Kidney (tissue), 14 donors: ENCODE data around the gene CTXN1. TPM values are rescaled to one million over a fixed set of nuclear protein-coding genes. Genes with fewer than 3 reads are reported as not detected.

Source experiments
- DNase-seq, 5 donors: peaks; one replicate each; pipeline ENCODE4 v3.0.0-alpha.2; 2013 to 2020
- FAIRE-seq: peaks from 2 replicates; lab custom pipeline; 2012; peaks lifted over from hg19 to GRCh38; lab: Jason Lieb, UNC
- H3K27ac ChIP-seq, 2 donors: one replicate each; pipeline ENCODE4 v1.7.0; 2013; ENCODE audit warnings: low read depth in 2 of 2, low read length in 2 of 2, inconsistent platforms in 1 of 2
- H3K27me3 ChIP-seq: one replicate; pipeline ENCODE4 v1.7.1; 2013; ENCODE audit warnings: low read length, inconsistent platforms; ENCODE audit not compliant: control insufficient read depth, insufficient read depth
- H3K36me3 ChIP-seq, 3 donors: one replicate each; pipeline versions ENCODE4 v1.7.0 to v1.7.1; 2013; ENCODE audit warnings: low read length in 3 of 3, control low read depth in 1 of 3, inconsistent platforms in 1 of 3; ENCODE audit not compliant: insufficient read depth in 3 of 3, control insufficient read depth in 2 of 3
- H3K4me1 ChIP-seq, 3 donors: one replicate each; pipeline versions ENCODE4 v1.7.0 to v1.7.1; 2013; ENCODE audit warnings: low read length in 3 of 3, inconsistent platforms in 1 of 3, low read depth in 1 of 3; ENCODE audit not compliant: control insufficient read depth in 2 of 3, insufficient read depth in 2 of 3
- H3K4me3 ChIP-seq, 3 donors: one replicate each; pipeline versions ENCODE4 v1.7.0 to v1.8.1; 2013; ENCODE audit warnings: low read length in 3 of 3, control low read depth in 1 of 3, inconsistent platforms in 1 of 3
- H3K9ac ChIP-seq, 3 donors: one replicate each; pipeline versions ENCODE4 v1.7.0 to v1.7.1; 2013; ENCODE audit warnings: low read length in 3 of 3, control low read depth in 1 of 3, inconsistent platforms in 1 of 3
- H3K9me3 ChIP-seq, 3 donors: one replicate each; pipeline versions ENCODE4 v1.7.0 to v1.7.1; 2013; ENCODE audit warnings: low read length in 3 of 3, control low read depth in 1 of 3, inconsistent platforms in 1 of 3; ENCODE audit not compliant: control insufficient read depth in 2 of 3, insufficient read depth in 1 of 3
- intact Hi-C: fragments of 100-400 bp; cut with DNase I; formaldehyde crosslinking; loops from one replicate; pipeline ENCODE4 v1.11.1; 2022
- polyA plus RNA-seq: library from polyadenylated mRNA; stranded (reverse); fragments of 350-450 nt; fragmentation: Illumina TruSeq; extraction: RNeasy Lipid Tissue Mini Kit (QIAGEN cat#74804); gene quantifications from one replicate; pipeline ENCODE4 v1.2.3, GENCODE V29; 2014; ENCODE audit warnings: low read depth, low replicate concordance; ENCODE audit not compliant: insufficient read depth
- total RNA-seq: library from RNA; stranded (reverse); fragmentation: NEBNext Ultra II Directional; extraction: Animal tissue kit (Norgen Biotek cat#: 25700); gene quantifications from one replicate; pipeline ENCODE4 v1.2.1, GENCODE V29; 2021
- TF ChIP-seq, protein P1 (sequence below): IDR thresholded peaks from 3 replicates; pipeline ENCODE4 v1.5.1; 2012; ENCODE audit warnings: mild to moderate bottlenecking, moderate library complexity, borderline replicate concordance; ENCODE audit not compliant: insufficient read depth; ENCODE audit errors: extremely low read depth
- donor health status: control.
- donor health status: control.
- donor health status: control.
- donor health status: control.
- donor health status: control.
- donor health status: DM: yes; HTN: yes; CAD: no.
- donor health status: Normal renal cell carcinoma (clear cell type).

Gene CTXN1
- total and polyA plus RNA-seq, 2 donors from 2014 or later: 8.9 to 25.9 TPM

DNA sequence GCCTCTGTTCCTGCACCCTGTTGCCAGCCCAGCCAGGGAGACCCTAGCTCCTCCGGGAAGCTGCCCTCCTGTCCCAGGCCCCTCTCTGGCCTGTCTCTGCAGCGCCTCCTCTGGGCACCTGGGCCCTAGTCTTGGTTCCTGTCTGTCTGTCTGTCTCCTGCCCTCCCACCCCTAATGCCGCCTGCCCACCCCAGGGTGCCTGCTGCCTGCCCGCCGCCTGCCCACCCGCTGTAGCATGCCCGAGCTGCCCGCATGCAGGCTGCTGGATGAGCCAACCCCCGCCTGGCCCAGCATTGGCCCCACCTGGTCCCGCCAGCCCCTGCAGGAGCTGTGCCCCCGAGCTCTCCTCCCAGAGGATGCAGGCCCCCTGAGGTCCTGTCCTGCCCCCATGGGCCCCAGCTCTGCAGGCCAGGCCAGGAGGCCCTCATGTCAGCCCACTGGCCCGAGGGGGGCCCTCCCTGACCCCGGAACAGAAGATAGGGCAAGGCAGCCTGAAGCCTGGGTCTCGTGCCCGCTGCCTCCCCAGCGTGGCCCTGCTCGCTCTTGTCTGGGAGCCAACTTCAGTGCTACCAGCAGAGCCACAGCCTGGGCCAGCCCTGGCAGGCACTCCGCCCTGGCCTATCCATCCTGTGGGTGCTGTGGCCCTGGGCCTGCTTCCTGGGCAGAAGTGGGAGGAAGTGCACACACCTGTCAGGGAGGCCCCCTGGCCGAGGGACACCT lies 17.0 kb downstream of the CTXN1 start:
- peaks cover 0 to 10% (median 2%) of the 10 kb centered on the region in 3 donors for H3K36me3 ChIP-seq
- no peak overlapping the region for H3K4me3 ChIP-seq
- intact Hi-C loops: no loop called here
- peaks cover 0 to 16% (median 8%) of the 10 kb centered on the region in 3 donors for H3K4me1 ChIP-seq
- no peak overlapping the region for H3K27ac ChIP-seq
- TF ChIP-seq, protein P1, sequence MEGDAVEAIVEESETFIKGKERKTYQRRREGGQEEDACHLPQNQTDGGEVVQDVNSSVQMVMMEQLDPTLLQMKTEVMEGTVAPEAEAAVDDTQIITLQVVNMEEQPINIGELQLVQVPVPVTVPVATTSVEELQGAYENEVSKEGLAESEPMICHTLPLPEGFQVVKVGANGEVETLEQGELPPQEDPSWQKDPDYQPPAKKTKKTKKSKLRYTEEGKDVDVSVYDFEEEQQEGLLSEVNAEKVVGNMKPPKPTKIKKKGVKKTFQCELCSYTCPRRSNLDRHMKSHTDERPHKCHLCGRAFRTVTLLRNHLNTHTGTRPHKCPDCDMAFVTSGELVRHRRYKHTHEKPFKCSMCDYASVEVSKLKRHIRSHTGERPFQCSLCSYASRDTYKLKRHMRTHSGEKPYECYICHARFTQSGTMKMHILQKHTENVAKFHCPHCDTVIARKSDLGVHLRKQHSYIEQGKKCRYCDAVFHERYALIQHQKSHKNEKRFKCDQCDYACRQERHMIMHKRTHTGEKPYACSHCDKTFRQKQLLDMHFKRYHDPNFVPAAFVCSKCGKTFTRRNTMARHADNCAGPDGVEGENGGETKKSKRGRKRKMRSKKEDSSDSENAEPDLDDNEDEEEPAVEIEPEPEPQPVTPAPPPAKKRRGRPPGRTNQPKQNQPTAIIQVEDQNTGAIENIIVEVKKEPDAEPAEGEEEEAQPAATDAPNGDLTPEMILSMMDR: no peak
- H3K9ac ChIP-seq: no peak overlapping the region
- no peak for FAIRE-seq
- DNase-seq: peak in 1 of 5 donors; percentile 76
- no peaks in the 10 kb centered on the region for H3K27me3 ChIP-seq
- H3K9me3 ChIP-seq: no peaks in the 10 kb centered on the region

GRCh38 chr19:7908078-7908699 lies 17.7 kb downstream of the CTXN1 start:
- Histone ChIP-seq H3K9me3 (no peaks in the 10 kb centered on the region), H3K27me3 (no peaks in the 10 kb centered on the region), H3K9ac (no peak overlapping the region), H3K4me1 (peaks cover 0 to 16% (median 8%) of the 10 kb centered on the region in 3 donors), H3K27ac (no peak overlapping the region), H3K4me3 (no peak overlapping the region), H3K36me3 (peaks cover 0 to 10% (median 2%) of the 10 kb centered on the region in 3 donors)
- TF ChIP-seq, protein P1: no peak
- intact Hi-C loops: no loop called here
- DNase-seq (peak in 1 of 5 donors; percentile 41), FAIRE-seq (no peak)

- Histone ChIP-seq H3K9ac (no peak overlapping the region), H3K4me1 (peaks cover 0 to 20% (median 12%) of the 10 kb centered on the region in 3 donors), H3K4me3 (no peak overlapping the region), H3K27ac (no peak overlapping the region), H3K9me3 (no peaks in the 10 kb centered on the region), H3K36me3 (peaks cover 0 to 10% (median 2%) of the 10 kb centered on the region in 3 donors), H3K27me3 (no peaks in the 10 kb centered on the region)
- TF ChIP-seq, protein P1: no peak
- DNase-seq (peak in 1 of 5 donors; percentile 44), FAIRE-seq (no peak)
- intact Hi-C loops: no loop called here
Observed at GRCh38 chr19:7907544-7907943, 18.4 kb downstream of the CTXN1 start.
